ENCODE data around the gene FAM25G. TPM values are rescaled to one million over a fixed set of nuclear protein-coding genes. Genes with fewer than 3 reads are reported as not detected.
"Not testable (repeated sequence)": the region's sequence is repeated elsewhere in the genome, so short reads cannot be mapped to it uniquely, and the experiment has no call there.

Gene FAM25G
- total RNA-seq, result 1.2 TPM
- polyA plus RNA-seq, result 4.2 TPM
- long read RNA-seq, donor 1, result 0 reads
- long read RNA-seq, donor 2, result 0 reads
- long read RNA-seq, donor 3, result 0 reads
- long read RNA-seq, donor 4, result 0 reads
- long read RNA-seq, donor 5, result 0 reads
- long read RNA-seq, donor 6, result 0 reads
- long read RNA-seq, donor 7, result 0 reads
- long read RNA-seq, donor 8, result 0 reads
- long read RNA-seq, donor 9, result 0 reads
- long read RNA-seq, donor 10, result 0 reads

- not testable (repeated sequence) for H3K36me3 ChIP-seq (ENCODE audit: control insufficient read depth in 2 of 2, insufficient read depth in 2 of 2, low read length in 1 of 2); H3K27ac ChIP-seq (ENCODE audit: low read depth in 1 of 2, low read length in 1 of 2); H3K4me1 ChIP-seq (ENCODE audit: control insufficient read depth in 2 of 2, insufficient read depth in 2 of 2, low read length in 2 of 2); DNase-seq (ENCODE audit: low read depth in 6 of 9, low spot score in 9 of 9); H3K27me3 ChIP-seq (ENCODE audit: control insufficient read depth in 2 of 2, insufficient read depth in 1 of 2, low read length in 1 of 2); H3K4me3 ChIP-seq (ENCODE audit: low read length in 2 of 2); H3K9me3 ChIP-seq (ENCODE audit: control insufficient read depth in 2 of 2, insufficient read depth in 1 of 2, low read length in 1 of 2)
- WGBS, result 93% methylated on average over 7 of the region's 9 CpGs
Measured at GRCh38 chr10:47491600-47491999, at the start of gene FAM25G. FAM25G (minus strand) TSS chr10:47491700; CDS start chr10:47491674, 26 bp downstream.

GRCh38 chr10:47536430-47536829, 44.9 kb upstream of the FAM25G start:
- WGBS, result 92% methylated on average over 2 of the region's 3 CpGs
- H3K27ac ChIP-seq (ENCODE audit: low read depth in 1 of 2, low read length in 1 of 2), result not testable (repeated sequence)

GRCh38 chr10:47523475-47523874, 32.0 kb upstream of the FAM25G start, which contains the start of gene AGAP9:
AGAP9 (minus strand) TSS chr10:47523638; CDS start chr10:47523526, 112 bp downstream.
- H3K36me3 ChIP-seq (ENCODE audit: control insufficient read depth in 2 of 2, insufficient read depth in 2 of 2, low read length in 1 of 2); H3K4me1 ChIP-seq (ENCODE audit: control insufficient read depth in 2 of 2, insufficient read depth in 2 of 2, low read length in 2 of 2); H3K4me3 ChIP-seq (ENCODE audit: low read length in 2 of 2); H3K27ac ChIP-seq (ENCODE audit: low read depth in 1 of 2, low read length in 1 of 2); H3K9me3 ChIP-seq (ENCODE audit: control insufficient read depth in 2 of 2, insufficient read depth in 1 of 2, low read length in 1 of 2); H3K27me3 ChIP-seq (ENCODE audit: control insufficient read depth in 2 of 2, insufficient read depth in 1 of 2, low read length in 1 of 2); DNase-seq (ENCODE audit: low read depth in 6 of 9, low spot score in 9 of 9): not testable (repeated sequence)
- no CpG with 5 or more reads among the region's 20 CpGs for WGBS

More at GRCh38 chr10:47536430-47536829, 44.9 kb upstream of the FAM25G start:
- H3K4me3 ChIP-seq (ENCODE audit: low read length in 2 of 2); H3K36me3 ChIP-seq (ENCODE audit: control insufficient read depth in 2 of 2, insufficient read depth in 2 of 2, low read length in 1 of 2); H3K9me3 ChIP-seq (ENCODE audit: control insufficient read depth in 2 of 2, insufficient read depth in 1 of 2, low read length in 1 of 2); H3K4me1 ChIP-seq (ENCODE audit: control insufficient read depth in 2 of 2, insufficient read depth in 2 of 2, low read length in 2 of 2); H3K27me3 ChIP-seq (ENCODE audit: control insufficient read depth in 2 of 2, insufficient read depth in 1 of 2, low read length in 1 of 2); DNase-seq (ENCODE audit: low read depth in 6 of 9, low spot score in 9 of 9): not testable (repeated sequence)

GRCh38 chr10:47502313-47502712, 10.8 kb upstream of the FAM25G start:
- not testable (repeated sequence) for H3K36me3 ChIP-seq (ENCODE audit: control insufficient read depth in 2 of 2, insufficient read depth in 2 of 2, low read length in 1 of 2); DNase-seq (ENCODE audit: low read depth in 6 of 9, low spot score in 9 of 9); H3K4me3 ChIP-seq (ENCODE audit: low read length in 2 of 2); H3K4me1 ChIP-seq (ENCODE audit: control insufficient read depth in 2 of 2, insufficient read depth in 2 of 2, low read length in 2 of 2); H3K27ac ChIP-seq (ENCODE audit: low read depth in 1 of 2, low read length in 1 of 2); H3K27me3 ChIP-seq (ENCODE audit: control insufficient read depth in 2 of 2, insufficient read depth in 1 of 2, low read length in 1 of 2); H3K9me3 ChIP-seq (ENCODE audit: control insufficient read depth in 2 of 2, insufficient read depth in 1 of 2, low read length in 1 of 2)
- 98% methylated on average over 8 of the region's 9 CpGs for WGBS

GRCh38 chr10:47494226-47494625, 2.7 kb upstream of the FAM25G start:
- not testable (repeated sequence) for DNase-seq (ENCODE audit: low read depth in 6 of 9, low spot score in 9 of 9); H3K9me3 ChIP-seq (ENCODE audit: control insufficient read depth in 2 of 2, insufficient read depth in 1 of 2, low read length in 1 of 2); H3K4me1 ChIP-seq (ENCODE audit: control insufficient read depth in 2 of 2, insufficient read depth in 2 of 2, low read length in 2 of 2); H3K27ac ChIP-seq (ENCODE audit: low read depth in 1 of 2, low read length in 1 of 2); H3K36me3 ChIP-seq (ENCODE audit: control insufficient read depth in 2 of 2, insufficient read depth in 2 of 2, low read length in 1 of 2); H3K4me3 ChIP-seq (ENCODE audit: low read length in 2 of 2); H3K27me3 ChIP-seq (ENCODE audit: control insufficient read depth in 2 of 2, insufficient read depth in 1 of 2, low read length in 1 of 2)
- WGBS, result 91% methylated on average over 1 of the region's 6 CpGs

GRCh38 chr10:47489630-47490029, 1.9 kb downstream of the FAM25G start:
- H3K9me3 ChIP-seq (ENCODE audit: control insufficient read depth in 2 of 2, insufficient read depth in 1 of 2, low read length in 1 of 2); H3K4me1 ChIP-seq (ENCODE audit: control insufficient read depth in 2 of 2, insufficient read depth in 2 of 2, low read length in 2 of 2); DNase-seq (ENCODE audit: low read depth in 6 of 9, low spot score in 9 of 9); H3K27ac ChIP-seq (ENCODE audit: low read depth in 1 of 2, low read length in 1 of 2); H3K36me3 ChIP-seq (ENCODE audit: control insufficient read depth in 2 of 2, insufficient read depth in 2 of 2, low read length in 1 of 2); H3K27me3 ChIP-seq (ENCODE audit: control insufficient read depth in 2 of 2, insufficient read depth in 1 of 2, low read length in 1 of 2); H3K4me3 ChIP-seq (ENCODE audit: low read length in 2 of 2): not testable (repeated sequence)
- 96% methylated on average over 2 of the region's 7 CpGs for WGBS

GRCh38 chr10:47485943-47486342, 5.6 kb downstream of the FAM25G start:
- WGBS, result 35% methylated on average over 2 of the region's 4 CpGs
- H3K4me1 ChIP-seq (ENCODE audit: control insufficient read depth in 2 of 2, insufficient read depth in 2 of 2, low read length in 2 of 2); DNase-seq (ENCODE audit: low read depth in 6 of 9, low spot score in 9 of 9); H3K9me3 ChIP-seq (ENCODE audit: control insufficient read depth in 2 of 2, insufficient read depth in 1 of 2, low read length in 1 of 2); H3K36me3 ChIP-seq (ENCODE audit: control insufficient read depth in 2 of 2, insufficient read depth in 2 of 2, low read length in 1 of 2); H3K27ac ChIP-seq (ENCODE audit: low read depth in 1 of 2, low read length in 1 of 2); H3K27me3 ChIP-seq (ENCODE audit: control insufficient read depth in 2 of 2, insufficient read depth in 1 of 2, low read length in 1 of 2); H3K4me3 ChIP-seq (ENCODE audit: low read length in 2 of 2): not testable (repeated sequence)

GRCh38 chr10:47484786-47485185, 6.7 kb downstream of the FAM25G start:
- H3K27me3 ChIP-seq (ENCODE audit: control insufficient read depth in 2 of 2, insufficient read depth in 1 of 2, low read length in 1 of 2); H3K4me1 ChIP-seq (ENCODE audit: control insufficient read depth in 2 of 2, insufficient read depth in 2 of 2, low read length in 2 of 2); H3K27ac ChIP-seq (ENCODE audit: low read depth in 1 of 2, low read length in 1 of 2); H3K9me3 ChIP-seq (ENCODE audit: control insufficient read depth in 2 of 2, insufficient read depth in 1 of 2, low read length in 1 of 2); H3K4me3 ChIP-seq (ENCODE audit: low read length in 2 of 2); H3K36me3 ChIP-seq (ENCODE audit: control insufficient read depth in 2 of 2, insufficient read depth in 2 of 2, low read length in 1 of 2); DNase-seq (ENCODE audit: low read depth in 6 of 9, low spot score in 9 of 9): not testable (repeated sequence)
- WGBS, result 97% methylated on average over 11 of the region's 11 CpGs

GRCh38 chr10:47483923-47484322, 7.6 kb downstream of the FAM25G start, which contains the start of gene ANXA8:
ANXA8 (minus strand) TSS chr10:47484115; CDS start chr10:47483933, 182 bp downstream.
- H3K27me3 ChIP-seq (ENCODE audit: control insufficient read depth in 2 of 2, insufficient read depth in 1 of 2, low read length in 1 of 2); H3K9me3 ChIP-seq (ENCODE audit: control insufficient read depth in 2 of 2, insufficient read depth in 1 of 2, low read length in 1 of 2); H3K4me1 ChIP-seq (ENCODE audit: control insufficient read depth in 2 of 2, insufficient read depth in 2 of 2, low read length in 2 of 2); DNase-seq (ENCODE audit: low read depth in 6 of 9, low spot score in 9 of 9); H3K36me3 ChIP-seq (ENCODE audit: control insufficient read depth in 2 of 2, insufficient read depth in 2 of 2, low read length in 1 of 2); H3K27ac ChIP-seq (ENCODE audit: low read depth in 1 of 2, low read length in 1 of 2); H3K4me3 ChIP-seq (ENCODE audit: low read length in 2 of 2): not testable (repeated sequence)
- 92% methylated on average over 8 of the region's 11 CpGs for WGBS

Data from thymus (tissue), 14 donors.